K562 (cell line): Measurements from ENCODE around the gene ARHGAP12. TPM values are rescaled to one million over a fixed set of nuclear protein-coding genes. Genes with fewer than 3 reads are reported as not detected.

Experiments used
- AFF4 ChIP-seq: sonication (generic); formaldehyde crosslinking; IDR thresholded peaks from 2 replicates; pipeline ENCODE4 v1.8.0; 2023; ENCODE audit warnings: mild to moderate bottlenecking, missing genetic modification reagents
- ELK3 ChIP-seq: fragments of 450-650 bp; formaldehyde crosslinking; IDR thresholded peaks from 2 replicates; pipeline ENCODE4 v1.4.0; 2020; ENCODE audit warnings: mild to moderate bottlenecking
- FOXK2 ChIP-seq, 2 experiments: fragments of 450-650 bp; IDR thresholded peaks in 1 of 2; conservative IDR thresholded peaks in 1 of 2; 2 replicates each; pipeline ENCODE4 v1.6.1; 2016; ENCODE audit warnings: low read depth in 2 of 2, mild to moderate bottlenecking in 1 of 2
- FUS ChIP-seq: fragments of 200-400 bp; formaldehyde crosslinking; optimal IDR thresholded peaks from 2 replicates; pipeline ENCODE3; 2017; ENCODE audit warnings: low read depth, low read length
- GTF2F1 ChIP-seq: IDR thresholded peaks from 2 replicates; pipeline ENCODE4 v1.6.1; 2011; ENCODE audit warnings: low read depth, low read length, improper control_type of control experiment
- HBP1 ChIP-seq: fragments of 450-650 bp; formaldehyde crosslinking; IDR thresholded peaks from 2 replicates; pipeline ENCODE4 v1.4.0; 2022; ENCODE audit warnings: missing genetic modification characterization
- HDAC1 ChIP-seq, 2 experiments: fragments of 450-650 bp; IDR thresholded peaks; 2 replicates each; pipeline ENCODE4 v1.6.1; 2016 to 2017; ENCODE audit warnings: inconsistent platforms in 1 of 2, mild to moderate bottlenecking in 1 of 2, moderate library complexity in 1 of 2
- HMG20A ChIP-seq: fragments of 450-650 bp; formaldehyde crosslinking; conservative IDR thresholded peaks from 2 replicates; pipeline ENCODE4 v1.4.0; 2020; ENCODE audit warnings: mild to moderate bottlenecking, mixed read lengths
- KAT2B ChIP-seq: IDR thresholded peaks from one replicate; pipeline ENCODE4 v1.6.1; 2012; ENCODE audit warnings: low read depth, mild to moderate bottlenecking, control low read depth, inconsistent platforms, low read length, moderate library complexity
- NFIC ChIP-seq: fragments of 450-650 bp; IDR thresholded peaks from 2 replicates; pipeline ENCODE4 v1.6.1; 2017; ENCODE audit warnings: mild to moderate bottlenecking, inconsistent platforms
- NRF1 ChIP-seq, 2 experiments: fragments of 450-650 bp; IDR thresholded peaks in 1 of 2; conservative IDR thresholded peaks in 1 of 2; 2 replicates each; pipeline ENCODE4 v1.6.1; 2014; ENCODE audit warnings: mild to moderate bottlenecking in 2 of 2
- PHTF2 ChIP-seq: fragments of 250-450 bp; sonication (Bioruptor Pico); IDR thresholded peaks from 2 replicates; pipeline ENCODE4 v1.5.0; 2021; ENCODE audit warnings: mild to moderate bottlenecking
- PKNOX1 ChIP-seq: fragments of 450-650 bp; IDR thresholded peaks from 2 replicates; pipeline ENCODE4 v1.6.1; 2016
- RUNX1 ChIP-seq: sonication (generic); IDR thresholded peaks from 2 replicates; pipeline ENCODE4 v1.6.1; 2016; ENCODE audit warnings: antibody characterized with exemption, low read depth
- SP1 ChIP-seq: sonication (generic); formaldehyde crosslinking; IDR thresholded peaks from 2 replicates; pipeline ENCODE4 v1.8.1; 2022; ENCODE audit warnings: mild to moderate bottlenecking, missing genetic modification reagents
- U2AF2 ChIP-seq: fragments of 200-400 bp; formaldehyde crosslinking; optimal IDR thresholded peaks from 2 replicates; pipeline ENCODE3; 2017; ENCODE audit warnings: low read depth, mild to moderate bottlenecking, low read length
- ZBTB34 ChIP-seq: fragments of 250-450 bp; sonication (Bioruptor Pico); IDR thresholded peaks from 2 replicates; pipeline ENCODE4 v1.8.0; 2021; ENCODE audit warnings: mild to moderate bottlenecking, moderate library complexity
- ZBTB7A ChIP-seq: IDR thresholded peaks from 2 replicates; pipeline ENCODE4 v1.6.1; 2011; ENCODE audit warnings: low read depth, mild to moderate bottlenecking, low read length, moderate library complexity, borderline replicate concordance; ENCODE audit not compliant: control insufficient read depth
- ZC3H11A ChIP-seq: IDR thresholded peaks from 2 replicates; pipeline ENCODE4 v1.6.1; 2012; ENCODE audit warnings: low read depth, low read length, improper control_type of control experiment
- ZEB2 ChIP-seq: fragments of 450-650 bp; IDR thresholded peaks from 2 replicates; pipeline ENCODE4 v1.6.1; 2016
- ZFP36 ChIP-seq: fragments of 150-350 bp; IDR thresholded peaks from 2 replicates; pipeline ENCODE4 v1.6.1; 2018; ENCODE audit warnings: low read length, low read depth; ENCODE audit not compliant: partially characterized antibody
- polyA plus RNA-seq, 8 experiments: library from polyadenylated mRNA; depleted of rRNA in 4 of 8; stranded (reverse) in 5 of 8; unstranded in 3 of 8; fragments of >200 nt; fragmentation: Nextera tagmentation in 2 of 8; fragmentation: Illumina TruSeq in 1 of 8; extraction: Ambion mirVana in 2 of 8; extraction: Trizol in 1 of 8; gene quantifications; 2 replicates each; pipeline versions ENCODE4 v1.2.1 to v1.2.3, GENCODE V29; 2011 to 2014; ENCODE audit warnings: inconsistent platforms in 1 of 8, missing spikeins in 1 of 8
- total RNA-seq, 7 experiments: library from RNA; depleted of rRNA in 6 of 7; stranded (reverse); fragments of >200 nt in 6 of 7; fragmentation: Illumina TruSeq in 2 of 7; extraction: Trizol in 2 of 7; gene quantifications; 2 replicates each; pipeline versions ENCODE4 v1.2.1 to v1.2.3, GENCODE V29; 2011 to 2021; ENCODE audit warnings: low replicate concordance in 1 of 7

ARHGAP12 gene
- total and polyA plus RNA-seq, 9 of the 15 experiments (the other 6 are each of a cell fraction or from before 2014, with no cell fraction given), result 4.4 to 18.7 (median 10.1) TPM

- TF ChIP-seq FUS (no peak), PHTF2 (CRISPR knock-in tag) (no peak), SP1 (no peak), ELK3 (no peak), KAT2B (no peak), NFIC (peak; percentile 99), ZC3H11A (no peak), U2AF2 (no peak), RUNX1 (no peak), ZBTB7A (no peak), HBP1 (CRISPR knock-in tag) (no peak), ZFP36 (no peak), GTF2F1 (no peak), AFF4 (CRISPR knock-in tag) (no peak), ZEB2 (peak; percentile 66; the same call in 1 of the 2 replicates), HDAC1 (IDR thresholded peaks at IDR 0.05) (peak in 1 of 2 experiments; percentile 65; a peak in 2 of 4 replicates), FOXK2 (conservative IDR thresholded peaks at IDR 0.05 in 1 of 2, IDR thresholded peaks at IDR 0.05 in 1 of 2; ENCODE audit: low read depth in 2 of 2) (peak in 1 of 2 experiments; percentile 73; a peak in 2 of 4 replicates), PKNOX1 (0 out of 2 replicates have a peak, but pooled peaks have one; percentile 3), ZBTB34 (CRISPR knock-in tag) (no peak), HMG20A (no peak), NRF1 (conservative IDR thresholded peaks at IDR 0.05 in 1 of 2, IDR thresholded peaks at IDR 0.05 in 1 of 2) (0 out of 4 replicates have a peak, but pooled peaks of 1 of the 2 experiments have one; percentile 22)
Measured at GRCh38 chr10:31952066-31952465, 23.4 kb upstream of the ARHGAP12 start (continued).
